Stimulated activated CD4-positive, alpha-beta T cell treated with anti-CD3 and anti-CD28 coated beads, Interleukin-2, amount 100 ng/mL, for 48 hours (primary cell): ENCODE results near the gene OSM.
A peak's percentile ranks its signal among the peaks of the same experiment; 100 is the strongest.

Experiments
- DNase-seq, 2 donors: peaks; one replicate each; pipeline ENCODE4 v3.0.0-alpha.2; 2020

OSM gene

DNA sequence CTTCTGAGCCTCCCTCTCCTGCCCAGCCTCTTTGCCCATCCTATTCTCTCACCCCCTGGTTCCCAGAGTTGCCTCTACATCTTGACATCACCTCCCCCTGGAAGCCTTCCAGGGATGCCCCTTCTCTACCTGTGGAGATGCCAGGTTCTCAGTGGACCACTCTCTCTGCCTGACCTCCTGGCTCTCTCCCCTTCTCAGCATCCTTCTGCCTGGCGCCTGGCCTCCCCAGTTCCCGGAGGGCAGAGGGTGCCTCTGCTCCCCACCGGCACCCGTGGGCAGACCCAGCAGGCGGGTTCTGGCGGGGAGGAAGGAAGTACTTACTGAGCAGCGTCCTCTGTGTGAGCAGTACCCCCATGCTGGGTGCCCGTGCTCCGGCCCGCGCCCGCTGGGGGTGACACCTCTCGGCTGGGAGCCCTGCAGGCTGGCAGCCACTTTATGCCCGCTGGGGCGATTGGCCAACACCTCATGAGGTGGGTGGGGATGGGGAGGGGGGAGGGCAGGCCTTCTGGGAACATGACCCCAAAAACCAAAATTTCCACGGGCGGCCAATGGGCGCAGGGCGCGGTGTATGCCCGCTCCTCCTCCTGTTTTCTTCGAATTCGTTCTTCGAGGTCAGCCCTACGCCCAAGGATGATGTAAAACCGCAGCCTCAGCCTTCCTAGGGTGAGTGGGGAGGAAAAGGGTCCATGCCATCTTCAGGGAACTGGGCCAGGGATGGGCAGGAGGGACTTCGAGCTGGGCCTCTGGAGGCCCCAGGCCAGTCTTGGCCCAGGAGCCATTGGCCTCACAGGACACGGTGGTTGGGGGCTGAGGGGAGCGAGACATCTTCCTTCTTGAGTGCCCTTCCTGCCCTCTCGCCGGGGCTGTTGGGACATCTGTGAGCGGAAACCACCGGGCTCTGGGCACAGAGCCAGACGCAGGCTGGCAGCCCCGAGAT, at the start of gene OSM:
TSS of gene OSM (minus strand) at position 407 of the 937 bp plus-strand sequence. CDS start at position 355, 52 bp downstream.
- peak in 1 of 2 donors; percentile 66 for DNase-seq

DNA sequence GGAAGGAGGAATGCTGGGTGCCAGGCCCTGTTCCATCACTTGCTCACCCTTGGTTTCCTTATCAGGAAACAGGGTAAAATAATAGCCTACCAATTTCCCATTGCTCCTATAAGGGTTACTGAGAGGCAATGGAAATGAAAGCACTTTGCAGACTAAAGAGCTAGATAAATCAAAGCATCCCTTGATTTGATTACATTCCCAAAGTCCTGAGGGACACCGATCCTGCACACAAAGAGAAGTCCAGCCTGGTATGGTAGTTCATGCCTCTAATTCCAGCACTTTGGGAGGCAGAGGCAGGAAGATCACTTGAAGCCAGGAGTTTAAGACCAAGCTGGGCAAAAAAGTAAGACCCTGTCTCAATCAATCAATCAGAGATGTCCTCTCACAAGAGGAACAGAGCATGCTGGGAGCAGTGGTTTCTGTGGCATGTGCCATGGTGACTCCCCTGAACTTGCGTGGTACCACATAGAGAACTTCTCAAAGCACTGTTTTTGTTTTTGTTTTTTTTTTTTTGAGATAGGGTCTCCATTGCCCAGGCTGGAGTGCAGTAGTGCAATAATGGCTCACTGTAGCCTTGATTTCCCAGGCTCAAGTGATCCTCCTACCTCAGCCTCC, 49.4 kb upstream of the OSM start:
- DNase-seq = no peak

DNA sequence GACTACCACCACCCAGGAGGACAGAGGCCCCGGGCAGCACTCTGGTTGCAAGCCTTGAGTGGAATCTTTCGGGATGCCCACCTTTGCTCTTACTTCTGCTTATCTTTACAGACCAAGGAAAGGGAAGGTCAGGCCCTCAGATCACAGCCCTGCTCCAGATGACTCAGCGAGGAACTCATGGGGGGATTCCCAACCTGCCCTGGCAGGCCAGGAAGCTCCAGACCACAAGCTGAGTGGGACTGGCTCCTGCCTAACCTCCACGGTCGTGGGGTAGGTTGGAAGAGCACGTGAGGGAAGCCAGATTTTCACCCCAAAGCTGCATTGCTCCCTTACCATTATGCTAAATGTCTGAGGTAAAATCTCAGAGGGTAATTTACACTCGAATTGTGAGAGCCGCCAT, 48.3 kb upstream of the OSM start:
- DNase-seq = no peak

DNA sequence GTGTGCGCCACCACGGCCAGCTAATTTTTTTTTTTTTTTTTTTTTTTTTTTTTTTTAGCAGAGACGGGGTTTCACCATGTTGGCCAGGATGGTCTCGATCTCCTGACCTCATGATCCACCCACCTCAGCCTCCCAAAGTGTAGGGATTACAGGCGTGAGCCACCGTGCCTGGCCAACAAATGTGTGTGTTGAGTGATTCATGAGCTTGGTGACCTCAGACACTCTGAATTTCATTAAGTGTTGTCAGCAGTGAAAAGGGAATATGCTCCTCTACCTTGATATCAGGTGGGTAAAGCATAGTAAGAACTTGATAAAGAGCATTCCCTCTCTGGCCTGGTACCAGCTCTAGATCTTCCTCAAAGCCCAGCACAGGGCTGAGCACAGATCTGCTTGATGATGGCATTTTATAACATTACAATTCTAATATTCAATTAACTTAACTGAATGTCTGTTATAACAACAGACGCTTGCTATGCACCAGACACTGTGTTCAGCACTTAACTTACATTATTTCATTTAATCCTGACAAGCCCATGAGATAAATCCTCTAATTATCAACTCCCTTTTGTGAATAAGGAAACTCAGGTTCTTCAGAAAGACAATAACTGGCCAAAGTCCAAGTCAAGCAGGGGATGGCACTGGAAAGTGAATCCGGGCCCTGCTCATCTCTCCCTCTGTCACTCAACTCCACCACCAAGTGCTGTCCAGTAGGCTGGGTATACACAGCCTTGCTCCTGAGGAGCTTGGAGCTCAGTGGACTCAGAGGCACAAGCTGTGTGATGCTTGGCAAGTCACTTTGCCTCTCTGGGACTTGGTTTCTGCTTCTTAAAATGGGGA, 47.1 kb upstream of the OSM start:
- DNase-seq = no peak

DNA sequence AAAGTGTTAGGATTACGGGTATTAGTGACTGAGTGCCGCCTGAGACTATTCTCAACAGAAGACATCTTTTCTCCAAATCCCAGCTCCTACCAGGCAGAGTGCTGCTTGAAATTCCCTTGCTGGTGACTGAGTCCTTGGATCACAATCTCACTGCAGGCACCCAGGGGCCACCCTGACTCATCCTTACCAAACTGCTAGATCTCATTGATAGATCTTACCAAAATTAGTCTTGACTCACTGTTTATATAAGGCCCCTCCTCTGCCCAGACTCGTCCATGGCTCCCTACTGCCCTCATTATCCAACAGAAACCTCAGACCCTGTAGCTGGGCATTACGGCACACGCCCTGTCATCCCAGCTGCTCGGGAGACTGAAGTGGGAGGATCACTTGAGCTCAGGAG, 45.4 kb upstream of the OSM start:
- DNase-seq = no peak

DNA sequence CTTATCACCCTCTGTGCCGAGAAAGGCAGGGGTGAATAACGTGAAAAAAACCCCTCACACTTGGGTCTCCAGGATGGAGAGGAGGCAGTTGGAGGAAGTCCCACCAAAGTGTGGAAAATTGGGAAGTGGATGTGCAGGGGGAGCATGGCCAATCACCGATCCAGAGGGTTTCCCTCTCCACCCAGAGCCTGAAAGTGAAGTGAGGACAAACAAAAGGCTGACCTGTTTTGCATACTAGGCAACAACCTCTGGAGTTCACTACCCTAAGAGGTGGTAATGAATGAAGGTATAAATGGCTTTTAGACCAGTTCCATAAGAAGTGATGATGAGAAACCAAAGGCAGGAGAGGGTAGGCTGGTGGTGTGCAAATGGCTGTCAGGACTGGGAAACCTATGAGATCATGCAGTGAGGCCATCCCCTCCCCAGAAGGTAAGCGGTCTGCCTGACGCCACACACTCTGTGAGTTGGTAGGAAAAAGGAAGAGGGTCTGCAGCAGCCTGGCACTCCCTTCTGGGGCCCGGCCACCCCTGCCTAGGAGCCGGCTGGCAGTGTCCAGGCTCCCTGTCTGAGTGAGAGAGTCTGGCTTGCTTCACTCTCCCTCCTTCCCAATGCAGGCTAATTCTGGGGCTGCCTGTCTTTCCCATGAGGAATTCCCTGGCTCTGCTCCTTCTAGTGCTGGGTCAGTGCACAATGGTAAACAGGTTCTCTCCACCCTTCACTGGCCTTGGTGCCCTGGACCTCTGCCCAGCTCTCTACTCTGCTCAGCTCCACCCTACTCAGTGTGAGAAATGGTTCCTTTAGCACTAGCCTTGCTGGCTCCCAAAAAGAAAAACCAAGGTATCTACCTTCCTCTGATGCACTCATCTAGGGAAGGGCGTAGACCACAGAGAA, 44.5 kb upstream of the OSM start:
- no peak for DNase-seq

DNA sequence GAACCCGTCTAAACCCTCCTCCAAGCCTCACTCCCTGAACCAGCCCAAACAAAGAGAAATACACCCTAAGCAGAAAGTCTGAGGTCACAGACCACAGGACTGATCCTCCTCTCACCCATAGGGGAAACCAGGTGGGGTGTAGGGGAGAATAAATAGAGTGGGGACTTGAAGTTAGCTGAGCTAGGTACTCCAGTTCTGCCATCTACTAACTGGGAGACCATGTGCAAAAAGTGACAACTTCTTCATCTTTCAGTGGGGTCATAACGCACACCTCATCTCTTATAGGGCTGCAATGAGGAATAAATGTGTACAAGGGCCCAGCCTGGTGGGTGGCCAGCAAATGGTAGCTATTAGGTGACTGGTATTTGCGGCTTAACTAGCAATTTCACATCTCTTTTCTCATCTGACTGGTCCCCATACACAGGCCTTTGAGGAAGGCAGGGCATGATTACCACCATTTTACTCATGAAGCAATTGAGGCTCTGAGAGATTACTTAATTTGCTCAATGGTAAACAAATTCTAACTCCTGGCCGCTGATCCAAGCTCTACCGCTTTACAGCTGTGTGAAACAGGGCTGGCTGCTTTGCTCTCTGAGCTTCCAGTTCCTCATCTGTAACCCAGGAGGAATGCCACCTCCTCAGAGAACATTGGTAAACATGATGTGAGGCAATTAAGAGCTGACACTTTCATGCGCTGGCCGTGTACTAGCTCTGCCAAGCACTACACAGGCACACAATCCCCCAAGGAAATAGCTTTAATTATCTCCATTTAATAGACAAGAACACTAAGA, 43.5 kb upstream of the OSM start:
- DNase-seq = no peak

DNA sequence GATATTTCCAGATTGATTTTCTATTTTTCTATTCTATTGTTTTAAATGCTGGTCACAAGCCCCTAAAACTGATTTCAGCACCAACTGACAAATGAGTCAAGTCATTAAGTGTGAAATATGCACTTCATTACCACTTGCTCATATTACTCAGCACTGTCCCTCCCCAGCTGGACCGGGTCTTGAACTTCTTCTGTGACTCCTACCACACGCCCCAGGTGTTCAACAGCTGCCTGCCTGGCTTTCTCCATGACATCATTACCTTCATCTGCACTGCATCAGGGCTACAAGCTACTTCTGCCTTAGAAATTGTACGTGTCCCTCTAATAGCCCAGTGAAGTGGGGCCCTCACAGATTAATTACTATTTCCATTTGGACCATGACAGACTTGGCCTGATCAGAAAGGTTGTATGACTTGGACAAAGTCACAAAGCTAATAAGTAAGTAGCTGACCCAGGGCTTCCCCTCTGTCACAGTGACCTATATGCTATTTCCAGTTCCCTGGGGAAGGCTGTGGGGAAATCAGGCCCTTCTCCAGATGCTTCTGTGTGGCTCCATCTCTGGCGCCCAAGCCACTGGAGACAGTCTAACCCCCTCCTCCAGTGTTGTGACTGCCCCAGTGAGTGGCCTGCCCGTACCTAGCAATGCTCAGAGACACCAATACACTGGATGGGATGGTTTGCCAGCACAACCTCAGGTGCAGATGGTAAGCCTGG, 42.0 kb upstream of the OSM start:
- no peak for DNase-seq

DNA sequence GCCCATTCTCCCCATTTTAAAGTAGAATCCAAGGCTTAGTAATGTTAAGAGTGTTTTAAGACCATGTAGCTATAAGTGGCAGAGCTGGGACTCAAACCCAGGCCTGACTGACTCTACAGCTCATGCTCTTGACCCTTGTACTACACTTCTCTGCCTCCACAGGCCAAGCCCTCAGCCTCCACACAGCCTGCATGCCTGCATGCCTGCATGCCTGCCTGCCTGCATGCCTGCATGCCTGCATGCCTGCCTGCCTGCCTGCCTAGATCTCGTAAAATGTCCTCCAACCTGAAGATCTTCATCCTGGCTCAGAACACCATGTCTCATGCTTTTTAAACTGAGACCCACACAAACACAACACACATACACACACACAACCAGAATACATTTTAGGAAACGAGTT, 41.4 kb upstream of the OSM start:
- no peak for DNase-seq

DNA sequence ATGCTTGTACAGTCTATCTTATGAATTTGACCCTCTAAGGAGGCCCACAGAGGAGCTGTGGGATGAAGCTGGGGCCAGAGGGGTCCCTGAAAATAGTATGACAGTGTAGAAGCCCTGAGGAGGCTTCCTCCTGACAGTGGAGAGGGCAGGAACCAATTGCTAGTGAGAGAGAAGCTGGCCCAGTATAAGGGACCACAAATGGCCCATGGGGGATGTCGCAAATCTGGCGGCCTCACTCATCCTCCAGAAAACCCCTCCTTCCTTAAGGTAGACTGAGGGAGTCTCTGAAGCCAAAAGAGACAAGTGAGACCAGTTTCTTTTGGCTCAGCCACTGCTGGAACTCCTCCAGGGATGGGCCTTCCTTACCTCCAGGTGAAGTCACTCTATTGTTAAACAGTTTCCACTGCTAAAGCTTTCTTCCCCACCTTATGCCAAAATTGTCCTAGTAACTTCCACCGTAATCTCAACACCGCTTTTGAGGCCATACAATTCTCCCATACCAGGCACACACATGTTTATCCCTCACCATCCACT, 40.5 kb upstream of the OSM start:
- DNase-seq = no peak

DNA sequence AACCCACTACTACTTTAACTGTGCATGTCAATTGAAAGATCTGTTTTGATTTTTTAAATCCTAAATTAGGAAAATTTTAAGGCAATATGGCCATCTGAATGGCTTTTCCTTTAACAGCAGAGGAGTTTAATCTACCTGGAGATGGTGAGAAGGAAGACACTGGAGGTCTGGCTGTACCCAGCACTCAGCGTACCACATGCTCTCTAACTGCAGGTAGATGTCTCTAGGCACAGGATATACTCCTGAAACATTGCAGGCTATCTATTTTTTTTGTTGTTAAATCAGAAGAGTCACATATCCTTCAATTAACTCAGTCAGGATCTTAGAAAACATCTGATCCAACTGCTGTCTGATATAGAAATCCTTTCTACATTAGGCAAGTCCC, 40.0 kb upstream of the OSM start:
- no peak for DNase-seq

DNA sequence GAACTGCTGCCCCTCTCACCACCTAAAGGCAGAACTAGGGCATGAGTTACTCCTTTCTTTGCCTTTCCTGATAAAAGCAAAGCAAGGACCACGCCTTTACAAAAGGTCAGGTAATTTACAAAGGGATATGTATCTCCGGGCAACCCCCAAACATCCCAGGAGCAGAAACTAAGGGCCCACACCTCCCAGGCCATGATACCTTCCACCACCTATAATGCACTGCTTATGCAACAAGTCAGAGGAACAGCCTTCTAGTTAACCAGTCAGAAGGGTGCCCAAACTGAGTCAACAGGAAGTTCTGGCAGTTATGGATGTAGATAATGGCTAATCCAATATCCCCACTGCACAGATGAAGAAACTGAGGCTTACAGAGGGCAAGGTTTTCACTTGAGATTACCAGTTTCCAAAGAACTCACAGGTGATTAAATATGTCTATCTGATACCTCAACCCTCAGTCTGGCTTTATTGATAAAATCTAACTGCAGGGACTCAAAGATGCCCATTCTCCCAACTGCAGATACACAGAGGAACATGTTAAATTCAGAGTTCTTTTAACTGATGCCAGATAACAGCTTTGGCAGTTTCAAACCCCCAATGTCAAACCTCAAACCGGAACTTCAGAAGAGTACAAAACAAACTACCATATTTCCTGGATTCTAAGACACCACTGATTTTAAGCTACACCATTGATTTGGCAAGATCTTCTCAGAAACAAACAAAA, 39.4 kb upstream of the OSM start:
- no peak for DNase-seq

DNA sequence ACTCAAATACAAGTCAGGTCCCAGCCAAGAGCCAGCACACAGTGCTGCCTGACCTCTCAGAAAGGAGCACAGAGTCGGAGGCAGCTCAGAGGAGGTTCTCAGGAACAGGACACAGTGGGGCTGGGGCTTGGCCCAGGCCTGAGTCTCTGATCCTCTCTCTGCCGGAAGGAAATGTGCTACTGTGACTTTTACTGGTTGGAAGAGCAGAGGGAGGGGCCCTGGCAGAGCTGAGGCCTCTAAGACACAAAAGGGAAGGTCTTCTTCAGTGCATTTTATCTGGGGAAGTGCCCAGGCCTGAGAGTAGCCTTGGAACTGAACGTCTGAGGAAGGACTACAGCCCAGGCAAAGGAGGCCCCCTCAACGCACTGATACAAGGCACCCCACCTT, 38.9 kb upstream of the OSM start:
- no peak for DNase-seq

DNA sequence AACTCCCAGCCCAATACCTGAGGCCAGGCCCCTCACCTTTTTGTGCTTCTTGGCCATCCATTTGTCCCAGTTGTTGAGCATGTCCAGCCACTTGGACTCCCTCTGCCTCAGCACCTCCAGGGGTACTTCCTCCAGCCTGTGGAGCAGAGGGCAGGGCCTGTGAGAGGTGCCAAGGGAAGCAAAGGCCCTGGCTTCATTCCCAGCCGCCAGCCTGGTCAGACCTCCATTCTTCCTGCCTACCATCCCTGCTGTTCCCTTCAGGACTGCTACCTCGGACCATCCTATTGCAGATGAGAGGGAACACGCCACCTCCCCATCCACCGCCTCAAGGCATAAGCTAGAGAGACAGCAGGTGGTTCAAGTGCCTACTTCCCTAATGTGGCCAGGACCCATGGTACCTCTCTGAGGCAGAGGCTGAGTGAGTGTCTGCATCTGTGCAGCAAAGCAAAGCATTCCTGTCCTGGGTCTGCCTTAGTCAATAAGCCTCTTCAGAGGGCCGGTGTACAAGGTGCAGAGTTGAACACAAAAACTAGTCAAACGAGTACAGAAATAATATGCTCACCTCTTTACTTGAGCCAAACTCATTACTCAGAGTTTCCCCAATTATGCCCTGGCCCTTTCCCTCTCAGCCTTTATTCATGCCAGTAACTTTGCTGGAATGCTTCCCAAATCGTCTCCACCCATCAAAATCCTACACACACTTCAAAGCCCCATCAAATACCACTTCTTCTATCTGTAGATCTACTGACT, 38.0 kb upstream of the OSM start:
- no peak for DNase-seq

DNA sequence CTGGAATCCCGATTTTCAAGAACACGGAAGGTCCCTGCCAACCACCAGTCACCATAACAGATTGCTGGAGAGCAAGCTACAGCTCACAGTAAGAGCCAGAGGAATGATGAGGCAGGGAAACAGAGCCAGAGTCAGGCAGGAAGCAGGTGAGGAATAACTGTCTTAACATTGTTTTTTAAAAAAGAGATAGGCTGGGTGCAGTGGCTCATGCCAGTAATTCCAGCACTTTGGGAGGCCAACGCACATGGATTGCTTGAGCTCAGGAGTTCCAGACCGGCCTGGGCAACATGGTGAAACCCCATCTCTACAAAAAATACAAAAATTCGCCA, 36.1 kb upstream of the OSM start:
- DNase-seq = no peak

DNA sequence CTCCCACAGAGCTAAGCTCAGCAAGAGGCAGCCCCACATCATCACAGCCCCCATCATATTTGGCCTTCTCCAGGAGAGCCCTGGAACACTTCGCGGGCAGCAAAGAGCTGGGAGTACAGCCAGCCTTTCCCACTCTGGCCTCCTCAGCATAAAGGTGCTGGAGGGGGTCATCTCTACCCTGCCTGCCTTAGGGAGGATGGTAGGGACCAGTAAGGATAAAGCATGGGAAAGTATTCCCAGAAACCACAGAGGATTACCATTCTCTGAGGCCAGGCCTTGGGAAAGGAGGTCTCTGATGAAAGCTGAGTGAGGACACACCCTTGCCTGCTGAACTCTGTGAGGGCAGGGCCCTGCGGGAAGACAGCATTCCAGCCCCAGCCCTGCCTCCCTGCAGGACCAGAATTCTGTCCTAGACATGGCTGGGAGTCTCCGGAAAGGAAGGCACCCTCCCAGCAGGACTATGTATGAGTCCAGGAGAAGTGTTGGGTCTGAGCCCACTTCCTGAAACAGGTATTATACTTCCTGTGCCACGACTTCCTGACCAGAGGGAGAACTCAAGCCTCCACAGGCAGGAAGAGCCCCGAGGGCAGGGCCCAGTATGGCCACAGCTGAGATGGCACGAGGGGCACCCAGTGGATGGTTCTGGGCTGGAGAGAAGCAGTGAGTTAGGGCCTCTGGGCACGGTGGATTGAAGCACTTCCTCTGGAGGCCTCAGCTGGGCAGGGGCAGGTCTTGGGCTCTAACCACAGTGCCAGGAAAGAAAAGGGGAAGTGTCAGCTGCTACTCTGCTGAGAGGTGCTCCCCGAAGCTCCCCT, 35.6 kb upstream of the OSM start:
- DNase-seq = no peak

DNA sequence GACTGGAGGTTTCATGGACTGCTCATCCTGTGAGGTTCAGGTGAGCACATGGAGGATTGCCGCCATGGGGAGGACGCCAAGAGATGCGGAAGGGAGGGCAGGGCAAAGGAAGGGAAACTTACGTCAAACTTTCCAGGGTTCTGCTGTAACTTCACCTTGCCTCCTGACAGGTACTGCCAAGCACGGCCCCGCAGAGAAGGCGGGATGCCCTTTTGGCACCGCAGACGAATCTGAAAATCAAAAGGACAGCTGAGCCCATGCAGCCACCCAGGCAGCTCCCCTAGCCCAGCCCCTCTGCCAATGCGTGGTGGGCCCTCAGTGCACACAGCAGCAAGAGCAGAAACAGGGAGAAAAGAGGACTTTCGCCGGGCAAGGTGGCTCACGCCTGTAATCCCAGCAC, 32.7 kb upstream of the OSM start:
- no peak for DNase-seq

DNA sequence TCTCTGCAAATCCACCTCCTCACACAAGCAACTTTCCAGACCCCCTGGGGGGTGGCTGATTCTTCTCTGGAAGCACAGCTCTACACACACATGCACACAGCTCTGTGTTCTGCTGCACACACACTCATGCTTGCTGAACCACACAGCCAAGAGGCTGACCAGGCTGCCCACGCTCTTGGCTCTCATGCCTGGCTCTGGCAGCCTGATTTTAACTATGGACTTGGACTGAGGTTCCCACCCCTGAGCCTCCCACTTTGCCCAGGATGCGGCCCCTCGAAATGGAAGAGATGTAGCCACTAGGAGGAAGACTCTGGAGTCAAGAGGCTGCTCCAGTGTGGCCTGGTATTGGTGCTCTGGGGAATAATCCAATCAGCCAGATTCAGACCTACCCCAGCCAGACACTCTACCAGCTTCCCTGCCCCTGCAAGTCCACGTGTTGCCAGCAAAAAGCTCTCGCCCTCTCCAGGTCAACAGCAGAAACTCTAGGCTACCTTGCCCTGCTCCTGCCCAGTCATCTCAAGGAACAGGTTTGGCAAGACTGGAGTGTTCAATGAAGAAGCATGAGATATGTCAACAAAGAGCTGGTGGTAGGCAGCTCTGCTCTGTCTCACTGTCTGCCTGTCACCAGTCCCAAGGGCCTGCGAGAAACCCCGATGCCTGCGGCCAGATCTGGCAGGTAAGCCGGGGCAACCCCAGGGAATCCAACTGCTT, 31.5 kb upstream of the OSM start:
- no peak for DNase-seq
